ENCODE data around the gene TMEFF2. TPM values are rescaled to one million over a fixed set of nuclear protein-coding genes. Genes with fewer than 3 reads are reported as not detected.

Gene TMEFF2
- total RNA-seq, 1 donor from 2014 or later: 0.16 TPM

DNA sequence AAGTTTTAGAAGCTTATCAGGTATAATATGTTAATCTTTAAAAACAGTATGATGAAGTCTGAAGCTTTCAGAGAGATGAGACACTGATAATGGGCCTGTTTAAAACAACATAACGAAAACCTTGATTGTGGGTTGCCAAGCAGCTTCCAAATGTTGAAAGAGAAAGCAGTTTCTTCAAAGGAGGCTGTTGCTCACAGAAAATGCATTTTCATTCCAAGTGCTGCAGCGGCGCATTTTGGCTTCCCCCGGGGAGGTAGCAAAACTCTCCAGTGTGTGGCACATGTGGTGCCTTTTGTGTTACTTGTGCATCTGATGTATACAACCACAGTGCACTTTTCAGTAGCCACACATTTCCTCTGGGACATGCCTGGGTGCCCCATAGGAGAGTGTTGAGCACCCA, 66.1 kb downstream of the TMEFF2 start:
- TF ChIP-seq, protein P1, sequence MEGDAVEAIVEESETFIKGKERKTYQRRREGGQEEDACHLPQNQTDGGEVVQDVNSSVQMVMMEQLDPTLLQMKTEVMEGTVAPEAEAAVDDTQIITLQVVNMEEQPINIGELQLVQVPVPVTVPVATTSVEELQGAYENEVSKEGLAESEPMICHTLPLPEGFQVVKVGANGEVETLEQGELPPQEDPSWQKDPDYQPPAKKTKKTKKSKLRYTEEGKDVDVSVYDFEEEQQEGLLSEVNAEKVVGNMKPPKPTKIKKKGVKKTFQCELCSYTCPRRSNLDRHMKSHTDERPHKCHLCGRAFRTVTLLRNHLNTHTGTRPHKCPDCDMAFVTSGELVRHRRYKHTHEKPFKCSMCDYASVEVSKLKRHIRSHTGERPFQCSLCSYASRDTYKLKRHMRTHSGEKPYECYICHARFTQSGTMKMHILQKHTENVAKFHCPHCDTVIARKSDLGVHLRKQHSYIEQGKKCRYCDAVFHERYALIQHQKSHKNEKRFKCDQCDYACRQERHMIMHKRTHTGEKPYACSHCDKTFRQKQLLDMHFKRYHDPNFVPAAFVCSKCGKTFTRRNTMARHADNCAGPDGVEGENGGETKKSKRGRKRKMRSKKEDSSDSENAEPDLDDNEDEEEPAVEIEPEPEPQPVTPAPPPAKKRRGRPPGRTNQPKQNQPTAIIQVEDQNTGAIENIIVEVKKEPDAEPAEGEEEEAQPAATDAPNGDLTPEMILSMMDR (IDR thresholded peaks at IDR 0.05; ENCODE audit: borderline replicate concordance): no peak
- no peaks in the 10 kb centered on the region for H3K27me3 ChIP-seq (ENCODE audit: low read depth)
- no peaks in the 10 kb centered on the region for H3K9me3 ChIP-seq (replicated peaks)
- intact Hi-C loops (cut with micrococcal nuclease): no loop called here
- H3K4me1 ChIP-seq: peaks cover 5% of the 10 kb centered on the region
- H3K27ac ChIP-seq (replicated peaks): no peak overlapping the region
- no peaks in the 10 kb centered on the region for H3K36me3 ChIP-seq
- H3K4me3 ChIP-seq: no peak overlapping the region
- DNase-seq: no peak

- no peak for DNase-seq
Measured at GRCh38 chr2:192127434-192127833, 67.3 kb downstream of the TMEFF2 start.

DNA sequence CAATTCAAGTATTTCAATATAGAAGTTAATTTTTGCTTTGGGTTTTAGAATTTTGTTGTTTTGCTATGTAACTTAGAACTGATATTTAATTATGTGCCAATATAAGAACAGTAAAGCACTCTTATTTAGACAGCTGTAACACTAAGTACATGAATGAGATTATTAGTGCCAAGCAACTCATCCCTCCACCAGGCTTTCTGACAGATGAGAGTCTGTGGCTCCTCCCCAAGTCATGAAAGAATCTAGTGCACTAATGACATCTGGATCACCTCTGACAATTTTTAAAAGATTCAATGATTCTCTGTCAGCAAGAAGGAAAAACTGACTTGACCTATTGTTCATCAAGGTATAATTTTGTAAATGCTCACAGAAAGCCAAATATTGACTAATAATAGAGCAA, 67.8 kb downstream of the TMEFF2 start:
- no peaks in the 10 kb centered on the region for H3K36me3 ChIP-seq
- H3K9me3 ChIP-seq (replicated peaks): no peaks in the 10 kb centered on the region
- no peak for DNase-seq
- H3K4me1 ChIP-seq: peaks cover 16% of the 10 kb centered on the region
- no peak overlapping the region for H3K4me3 ChIP-seq
- TF ChIP-seq, protein P1 (IDR thresholded peaks at IDR 0.05; ENCODE audit: borderline replicate concordance): no peak
- no peak overlapping the region for H3K27ac ChIP-seq (replicated peaks)
- intact Hi-C loops (cut with micrococcal nuclease): no loop called here
- no peaks in the 10 kb centered on the region for H3K27me3 ChIP-seq (ENCODE audit: low read depth)

More at GRCh38 chr2:192127434-192127833, 67.3 kb downstream of the TMEFF2 start:
- Histone ChIP-seq H3K4me1 (peaks cover 14% of the 10 kb centered on the region), H3K27me3 (ENCODE audit: low read depth) (no peaks in the 10 kb centered on the region), H3K36me3 (no peaks in the 10 kb centered on the region), H3K4me3 (no peak overlapping the region), H3K27ac (replicated peaks) (no peak overlapping the region), H3K9me3 (replicated peaks) (no peaks in the 10 kb centered on the region)
- intact Hi-C loops (cut with micrococcal nuclease): no loop called here
- TF ChIP-seq, protein P1 (IDR thresholded peaks at IDR 0.05; ENCODE audit: borderline replicate concordance): no peak

DNA sequence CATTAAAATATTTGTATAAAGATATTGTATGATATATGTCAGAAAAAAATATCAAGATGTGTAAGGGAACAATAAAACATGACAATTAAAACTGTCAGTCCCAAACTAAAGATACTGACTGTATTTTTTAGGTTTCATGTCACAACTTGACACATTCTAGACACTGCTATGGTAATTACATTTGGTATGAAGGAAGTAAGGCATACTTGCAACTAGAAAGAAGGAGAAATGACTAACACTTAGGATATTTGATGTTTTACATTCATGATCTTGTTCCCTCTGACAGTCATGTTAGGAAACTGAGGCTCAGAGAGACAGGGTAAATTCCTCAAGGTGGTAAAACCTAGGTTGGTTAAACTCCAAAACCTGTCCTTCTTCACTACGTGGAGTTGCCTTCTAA, 68.3 kb downstream of the TMEFF2 start:
- Histone ChIP-seq H3K27me3 (ENCODE audit: low read depth) (no peaks in the 10 kb centered on the region), H3K4me3 (no peak overlapping the region), H3K4me1 (peaks cover 16% of the 10 kb centered on the region), H3K9me3 (replicated peaks) (no peaks in the 10 kb centered on the region), H3K36me3 (no peaks in the 10 kb centered on the region), H3K27ac (replicated peaks) (no peak overlapping the region)
- intact Hi-C loops (cut with micrococcal nuclease): no loop called here
- TF ChIP-seq, protein P1 (IDR thresholded peaks at IDR 0.05; ENCODE audit: borderline replicate concordance): no peak
- DNase-seq: no peak

DNA sequence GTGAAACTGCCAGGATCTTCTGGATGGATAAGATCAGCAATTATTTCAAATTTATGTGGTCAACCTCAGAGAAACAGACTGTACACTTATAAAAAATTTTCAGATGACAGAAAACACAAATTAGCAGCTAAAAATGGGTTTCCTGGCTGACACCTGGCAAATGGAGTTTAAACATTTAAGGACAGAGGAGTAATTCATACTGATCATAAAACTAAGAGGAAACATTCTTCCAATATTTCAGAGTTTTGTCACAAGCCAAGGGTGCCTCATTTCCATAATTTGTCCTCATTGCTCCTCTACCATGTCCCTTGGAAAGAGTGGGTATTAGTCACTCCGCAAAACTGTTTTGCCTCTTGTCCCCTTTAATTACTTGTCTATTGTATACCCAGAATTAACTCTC, 70.2 kb downstream of the TMEFF2 start:
- intact Hi-C loops (cut with micrococcal nuclease): no loop called here
- no peak for DNase-seq
- TF ChIP-seq, protein P1 (IDR thresholded peaks at IDR 0.05; ENCODE audit: borderline replicate concordance): no peak
- H3K36me3 ChIP-seq: no peaks in the 10 kb centered on the region
- no peaks in the 10 kb centered on the region for H3K27me3 ChIP-seq (ENCODE audit: low read depth)
- H3K4me1 ChIP-seq: peaks cover 16% of the 10 kb centered on the region
- H3K4me3 ChIP-seq: no peak overlapping the region
- no peaks in the 10 kb centered on the region for H3K9me3 ChIP-seq (replicated peaks)
- no peak overlapping the region for H3K27ac ChIP-seq (replicated peaks)

GRCh38 chr2:192123847-192124246, 70.9 kb downstream of the TMEFF2 start:
- intact Hi-C loops (cut with micrococcal nuclease): no loop called here

More at GRCh38 chr2:192123847-192124246, 70.9 kb downstream of the TMEFF2 start:
- H3K27me3 ChIP-seq (ENCODE audit: low read depth): no peaks in the 10 kb centered on the region
- no peaks in the 10 kb centered on the region for H3K9me3 ChIP-seq (replicated peaks)
- no peak overlapping the region for H3K27ac ChIP-seq (replicated peaks)
- TF ChIP-seq, protein P1 (IDR thresholded peaks at IDR 0.05; ENCODE audit: borderline replicate concordance): no peak
- H3K36me3 ChIP-seq: no peaks in the 10 kb centered on the region
- no peak overlapping the region for H3K4me3 ChIP-seq
- no peak for DNase-seq
- peaks cover 16% of the 10 kb centered on the region for H3K4me1 ChIP-seq
